ENCODE results near the gene PDZD7. TPM values are rescaled to one million over a fixed set of nuclear protein-coding genes. Genes with fewer than 3 reads are reported as not detected.
A peak's percentile ranks its signal among the peaks of the same experiment; 100 is the strongest.

PDZD7 gene
- total and polyA plus RNA-seq, 10 donors, result 0.17 to 2.3 (median 1.1) TPM

DNA sequence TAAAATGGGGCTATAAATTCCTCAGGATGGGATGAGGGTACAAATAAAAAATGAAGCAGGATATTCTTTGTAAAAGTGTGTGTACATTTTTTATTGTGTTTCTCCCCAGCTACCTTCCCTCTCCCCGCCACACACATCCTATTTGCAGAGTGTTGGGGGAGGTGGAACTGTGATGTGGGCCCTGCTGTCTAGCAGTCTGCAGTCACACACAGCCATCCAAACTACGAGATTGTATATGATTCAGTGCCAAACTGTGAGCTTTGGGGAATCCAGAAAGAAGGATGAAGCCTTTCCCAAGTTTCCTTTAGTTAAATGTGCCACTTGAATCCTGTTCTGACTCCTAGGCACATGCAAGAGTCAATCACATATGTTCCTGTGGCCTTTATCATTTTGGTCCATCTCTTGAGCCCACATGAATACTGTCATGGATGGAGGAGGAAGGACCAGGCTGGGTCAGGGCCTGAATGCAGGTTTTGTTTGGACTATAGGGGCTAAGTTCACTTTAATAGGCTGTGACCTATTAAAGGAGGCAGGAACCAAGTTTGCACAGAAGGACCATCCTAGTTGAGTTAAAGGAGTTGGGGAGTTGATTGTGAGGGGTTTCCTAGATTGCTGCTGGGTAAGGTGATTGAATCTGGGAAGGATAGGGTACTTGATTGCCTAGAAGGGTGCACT is 62.7 kb downstream of the PDZD7 start:
- Histone ChIP-seq H3K9me3 (no peaks in the 10 kb centered on the region), H3K27me3 (replicated peaks in 1 of 7) (peaks cover 0 to 16% (median 0%) of the 10 kb centered on the region in 7 donors), H3K4me3 (no peak overlapping the region), H3K4me1 (peaks cover 6 to 26% (median 16%) of the 10 kb centered on the region in 6 donors), H3K36me3 (peaks cover 0 to 40% (median 16%) of the 10 kb centered on the region in 6 donors), H3K27ac (no peak overlapping the region)
- DNase-seq, result no peak
- WGBS, 5 donors, result 81 to 92% (median 89%) methylated on average over 2 of the region's 2 CpGs
- TF ChIP-seq, protein P1, sequence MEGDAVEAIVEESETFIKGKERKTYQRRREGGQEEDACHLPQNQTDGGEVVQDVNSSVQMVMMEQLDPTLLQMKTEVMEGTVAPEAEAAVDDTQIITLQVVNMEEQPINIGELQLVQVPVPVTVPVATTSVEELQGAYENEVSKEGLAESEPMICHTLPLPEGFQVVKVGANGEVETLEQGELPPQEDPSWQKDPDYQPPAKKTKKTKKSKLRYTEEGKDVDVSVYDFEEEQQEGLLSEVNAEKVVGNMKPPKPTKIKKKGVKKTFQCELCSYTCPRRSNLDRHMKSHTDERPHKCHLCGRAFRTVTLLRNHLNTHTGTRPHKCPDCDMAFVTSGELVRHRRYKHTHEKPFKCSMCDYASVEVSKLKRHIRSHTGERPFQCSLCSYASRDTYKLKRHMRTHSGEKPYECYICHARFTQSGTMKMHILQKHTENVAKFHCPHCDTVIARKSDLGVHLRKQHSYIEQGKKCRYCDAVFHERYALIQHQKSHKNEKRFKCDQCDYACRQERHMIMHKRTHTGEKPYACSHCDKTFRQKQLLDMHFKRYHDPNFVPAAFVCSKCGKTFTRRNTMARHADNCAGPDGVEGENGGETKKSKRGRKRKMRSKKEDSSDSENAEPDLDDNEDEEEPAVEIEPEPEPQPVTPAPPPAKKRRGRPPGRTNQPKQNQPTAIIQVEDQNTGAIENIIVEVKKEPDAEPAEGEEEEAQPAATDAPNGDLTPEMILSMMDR (IDR thresholded peaks at IDR 0.05 in 8 of 11, conservative IDR thresholded peaks at IDR 0.05 in 3 of 11), result no peak
- TF ChIP-seq POLR2A (IDR thresholded peaks at IDR 0.05), result no peak
- no peak for TF ChIP-seq POLR2AphosphoS5 (IDR thresholded peaks at IDR 0.05)
- intact Hi-C loops (cut with DNase I; ENCODE audit: low total_unique reads), result no loop called here

GRCh38 chr10:100967332-100967731 is 63.6 kb downstream of the PDZD7 start:
- WGBS, 5 donors, result 71 to 94% (median 89%) methylated on average over 2 of the region's 2 CpGs
- intact Hi-C loops (cut with DNase I; ENCODE audit: low total_unique reads), result no loop called here
- H3K4me1 ChIP-seq, result peaks cover 6 to 26% (median 16%) of the 10 kb centered on the region in 6 donors
- H3K27me3 ChIP-seq (replicated peaks in 1 of 7), result peaks cover 0 to 16% (median 0%) of the 10 kb centered on the region in 7 donors
- H3K36me3 ChIP-seq, result peaks cover 0 to 49% (median 23%) of the 10 kb centered on the region in 6 donors
- H3K9me3 ChIP-seq, result no peaks in the 10 kb centered on the region
- no peak overlapping the region for H3K4me3 ChIP-seq
- TF ChIP-seq POLR2A (IDR thresholded peaks at IDR 0.05) (no peak), POLR2AphosphoS5 (IDR thresholded peaks at IDR 0.05) (no peak)
- TF ChIP-seq, protein P1 (IDR thresholded peaks at IDR 0.05 in 8 of 11, conservative IDR thresholded peaks at IDR 0.05 in 3 of 11), result no peak
- no peak overlapping the region for H3K27ac ChIP-seq
- DNase-seq, result no peak

DNA sequence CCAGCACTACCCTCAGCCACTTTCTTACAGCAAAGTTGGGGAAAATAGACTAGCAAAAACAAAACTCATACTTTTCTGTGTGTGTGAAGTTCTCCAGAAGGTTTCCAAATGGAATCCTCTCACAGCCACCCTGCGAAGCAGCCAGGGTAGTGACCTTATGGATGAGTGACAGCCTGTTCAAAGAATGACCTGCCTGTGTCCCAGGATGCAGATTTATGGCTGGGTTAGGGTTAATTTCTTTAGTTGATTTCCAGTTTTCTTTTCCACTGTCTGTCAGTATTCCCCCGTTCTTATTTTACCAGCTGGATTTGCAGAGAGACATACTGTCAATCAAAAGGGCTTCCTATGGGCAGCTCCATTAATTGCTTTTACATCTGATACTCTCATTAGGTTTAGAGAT is 64.0 kb downstream of the PDZD7 start:
- no peak for TF ChIP-seq POLR2AphosphoS5 (IDR thresholded peaks at IDR 0.05)
- TF ChIP-seq POLR2A (IDR thresholded peaks at IDR 0.05), result no peak
- TF ChIP-seq, protein P1 (IDR thresholded peaks at IDR 0.05 in 8 of 11, conservative IDR thresholded peaks at IDR 0.05 in 3 of 11), result no peak
- H3K4me1 ChIP-seq, result peaks cover 6 to 26% (median 16%) of the 10 kb centered on the region in 6 donors
- H3K27me3 ChIP-seq (replicated peaks in 1 of 7), result peaks cover 0 to 16% (median 0%) of the 10 kb centered on the region in 7 donors
- DNase-seq, result no peak
- no peaks in the 10 kb centered on the region for H3K9me3 ChIP-seq
- H3K27ac ChIP-seq, result no peak overlapping the region
- no peak overlapping the region for H3K4me3 ChIP-seq
- 77 to 91% (median 87%) methylated on average over 2 of the region's 2 CpGs for WGBS, 5 donors
- intact Hi-C loops (cut with DNase I; ENCODE audit: low total_unique reads), result no loop called here
- peaks cover 0 to 53% (median 27%) of the 10 kb centered on the region in 6 donors for H3K36me3 ChIP-seq

GRCh38 chr10:100965820-100966219 is 65.1 kb downstream of the PDZD7 start:
- Histone ChIP-seq H3K36me3 (peaks cover 0 to 64% (median 32%) of the 10 kb centered on the region in 6 donors), H3K9me3 (no peaks in the 10 kb centered on the region), H3K27me3 (replicated peaks in 1 of 7) (peaks cover 0 to 16% (median 0%) of the 10 kb centered on the region in 7 donors), H3K4me1 (peaks cover 6 to 33% (median 16%) of the 10 kb centered on the region in 6 donors), H3K27ac (peak overlapping the region in 2 of 8 donors; percentile 7 to 13), H3K4me3 (no peak overlapping the region)
- intact Hi-C loops (cut with DNase I; ENCODE audit: low total_unique reads), result no loop called here
- no peak for DNase-seq
- no peak for TF ChIP-seq POLR2A (IDR thresholded peaks at IDR 0.05)
- TF ChIP-seq POLR2AphosphoS5 (IDR thresholded peaks at IDR 0.05), result no peak
- TF ChIP-seq, protein P1 (IDR thresholded peaks at IDR 0.05 in 8 of 11, conservative IDR thresholded peaks at IDR 0.05 in 3 of 11), result no peak
- 68 to 77% (median 73%) methylated on average over 5 of the region's 5 CpGs for WGBS, 5 donors

All from spleen (tissue), 11 donors.